RWPE1 (cell line): ENCODE measurements around the gene RWDD4.

Experiments used
- CTCF ChIA-PET: fragments of 350-600 bp; sonication (Branson Sonifier 250); formaldehyde crosslinking; extraction: SDS; loops from one replicate; lab custom pipeline; 2021; lab: Yijun Ruan, JAX
- POLR2A ChIA-PET: fragments of 400-600 bp; formaldehyde crosslinking; extraction: SDS; loops from one replicate; lab custom pipeline; 2020; ENCODE audit warnings: antibody characterized with exemption; ENCODE audit not compliant: low non-redundant PET; lab: Yijun Ruan, JAX
- DNase-seq: peaks from one replicate; pipeline ENCODE4 v3.0.0; 2012; ENCODE audit warnings: low spot score
- H3K27ac ChIP-seq: fragments of 450-650 bp; 2 replicates; pipeline ENCODE4 v1.5.1; 2017
- CTCF ChIP-seq: fragments of 450-650 bp; conservative IDR thresholded peaks from 2 replicates; pipeline ENCODE4 v1.5.1; 2017; ENCODE audit warnings: low read depth, mild to moderate bottlenecking

Gene RWDD4

GRCh38 chr4:183688216-183688615, 29.2 kb upstream of the RWDD4 start:
- ChIA-PET POLR2A (no interaction called here), CTCF (interaction anchor here (0.5 kb wide), 1 partner anchor 9 kb away, joined by 3 read pairs; no protein-coding TSS in a partner anchor)
- DNase-seq = no peak
- no peak overlapping the region for H3K27ac ChIP-seq
- no peak for TF ChIP-seq CTCF

GRCh38 chr4:183686461-183686860, 27.5 kb upstream of the RWDD4 start:
- DNase-seq = no peak
- POLR2A ChIA-PET = no interaction called here
- H3K27ac ChIP-seq = no peak overlapping the region
- no peak for TF ChIP-seq CTCF
- CTCF ChIA-PET = interaction anchor here (0.7 kb wide), 1 partner anchor 122 kb away, joined by 4 read pairs; no protein-coding TSS in a partner anchor

- TF ChIP-seq CTCF = no peak
- no peak for DNase-seq
- ChIA-PET CTCF (no interaction called here), POLR2A (no interaction called here)
- H3K27ac ChIP-seq = no peak overlapping the region
Observed at GRCh38 chr4:183681119-183681518, 22.1 kb upstream of the RWDD4 start.

GRCh38 chr4:183675625-183676024, 16.6 kb upstream of the RWDD4 start:
- TF ChIP-seq CTCF = no peak
- ChIA-PET POLR2A (no interaction called here), CTCF (interaction anchor here (0.7 kb wide), 1 partner anchor 449 kb away, joined by 3 read pairs; no protein-coding TSS in a partner anchor)
- H3K27ac ChIP-seq = no peak overlapping the region
- no peak for DNase-seq

- no peak for DNase-seq
- POLR2A ChIA-PET = no interaction called here
- H3K27ac ChIP-seq = no peak overlapping the region
- CTCF ChIA-PET = no interaction called here
- no peak for TF ChIP-seq CTCF
Observed at GRCh38 chr4:183674153-183674552, 15.2 kb upstream of the RWDD4 start.

- POLR2A ChIA-PET = no interaction called here
- CTCF ChIA-PET = no interaction called here
- DNase-seq = no peak
- no peak for TF ChIP-seq CTCF
- no peak overlapping the region for H3K27ac ChIP-seq
Observed at GRCh38 chr4:183670960-183671555, 12.1 kb upstream of the RWDD4 start.

GRCh38 chr4:183670251-183670650, 11.3 kb upstream of the RWDD4 start:
- H3K27ac ChIP-seq = no peak overlapping the region
- ChIA-PET POLR2A (no interaction called here), CTCF (no interaction called here)
- no peak for DNase-seq
- TF ChIP-seq CTCF = no peak
